ENCODE data around the gene CACNA1H. TPM values are rescaled to one million over a fixed set of nuclear protein-coding genes. Genes with fewer than 3 reads are reported as not detected.

The CACNA1H gene
- total and polyA plus RNA-seq, 2 donors (not counting 3 experiments of a cell fraction or from before 2014, with no cell fraction given) = 0.03 TPM; not detected in 1

DNA sequence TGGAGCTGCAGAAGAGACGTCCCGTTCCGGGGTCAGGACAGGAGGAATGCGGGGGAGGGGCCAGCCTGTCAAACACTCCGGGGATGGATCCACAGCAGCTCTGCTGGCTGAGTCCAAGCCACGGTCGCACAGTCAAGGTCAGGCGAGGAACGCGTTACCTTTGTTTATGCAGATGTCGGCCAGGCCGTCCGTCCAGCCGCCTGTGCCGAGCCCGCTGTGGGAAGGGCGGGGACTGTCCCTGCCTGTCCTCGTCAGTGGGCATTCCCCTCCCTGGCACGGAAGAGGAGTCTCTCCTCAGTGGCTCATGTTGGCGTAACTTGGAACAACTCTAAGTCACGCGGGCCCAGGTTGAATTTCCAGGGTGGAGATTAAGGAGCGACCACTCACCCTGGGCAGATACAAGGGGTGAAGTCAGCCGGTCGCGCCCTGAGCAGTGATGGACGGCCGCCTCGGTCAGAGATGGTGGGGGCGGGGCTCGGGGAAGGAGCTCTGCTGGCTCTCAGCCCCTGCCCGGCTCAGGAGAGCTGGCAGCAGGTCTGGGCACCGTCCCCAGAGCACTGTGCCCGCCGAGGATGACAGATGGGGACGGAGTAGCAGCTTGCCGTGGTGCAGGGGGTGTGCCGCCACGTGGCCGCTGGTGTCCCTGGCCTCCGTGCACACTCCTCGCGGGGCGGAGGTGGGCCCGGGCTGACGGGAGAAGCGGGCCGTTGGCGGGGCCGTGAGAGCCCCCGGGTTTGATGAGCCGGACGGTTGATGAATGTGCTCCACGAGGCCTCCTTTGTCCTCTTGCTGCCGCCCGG lies 7.3 kb downstream of the CACNA1H start:
- Histone ChIP-seq H2AFZ (ENCODE audit: low read depth, low read length) (no peak overlapping the region), H3K27ac (ENCODE audit: insufficient read depth, low read depth, low read length) (no peak overlapping the region), H3K9me1 (replicated peaks; ENCODE audit: control insufficient read depth, extremely low read depth, insufficient read depth, low read length) (no peaks in the 10 kb centered on the region), H3K9ac (replicated peaks; ENCODE audit: extremely low read depth, insufficient read depth, low read length) (no peak overlapping the region), H3K9me3 (replicated peaks; ENCODE audit: control insufficient read depth, insufficient read depth, low read length) (no peaks in the 10 kb centered on the region), H3K4me3 (replicated peaks in 1 of 3; ENCODE audit: insufficient read depth in 1 of 3, low read depth in 1 of 3, low read length in 3 of 3) (no peak overlapping the region), H4K20me1 (replicated peaks; ENCODE audit: control insufficient read depth, extremely low read depth, insufficient read depth, low read length) (no peaks in the 10 kb centered on the region), H3K79me2 (ENCODE audit: control insufficient read depth, insufficient read depth, low read length) (no peaks in the 10 kb centered on the region), H3K36me3 (ENCODE audit: control insufficient read depth in 2 of 2, extremely low read depth in 1 of 2, insufficient read depth in 2 of 2, low read length in 2 of 2) (no peaks in the 10 kb centered on the region), H3K4me2 (ENCODE audit: insufficient read depth, low read length) (no peak overlapping the region), H3K27me3 (ENCODE audit: control insufficient read depth in 2 of 2, insufficient read depth in 2 of 2, low read length in 2 of 2) (peaks cover 0 to 2% of the 10 kb centered on the region in 2 experiments), H3K4me1 (ENCODE audit: control insufficient read depth, extremely low read depth, insufficient read depth, low read length) (no peaks in the 10 kb centered on the region)
- ChIA-PET POLR2A (no interaction called here), CTCF (interaction anchor here (0.5 kb wide), 1 partner anchor 18 kb away, joined by 3 read pairs; no protein-coding TSS in a partner anchor)
- no TSS peak for BruUV-seq (replicated peaks)
- DNase-seq (ENCODE audit: low read depth, low spot score) (no peak), FAIRE-seq (no peak)
- intact Hi-C loops (cut with micrococcal nuclease) = no loop called here
- TF ChIP-seq MYC (IDR thresholded peaks at IDR 0.05; ENCODE audit: low read depth, low read length) (no peak), POLR2AphosphoS5 (IDR thresholded peaks at IDR 0.05; ENCODE audit: insufficient read depth, low read depth, low read length) (no peak), EZH2 (IDR thresholded peaks at IDR 0.05; ENCODE audit: borderline replicate concordance, low read depth, low read length, severe bottlenecking) (no peak), GATA2 (IDR thresholded peaks at IDR 0.05; ENCODE audit: insufficient read depth, insufficient read length, low read depth, low read length) (no peak), JUN (IDR thresholded peaks at IDR 0.05; ENCODE audit: borderline replicate concordance, insufficient read depth, insufficient read length, low read depth) (no peak), POLR2A (IDR thresholded peaks at IDR 0.05; ENCODE audit: low read depth, low read length) (no peak), FOS (IDR thresholded peaks at IDR 0.05; ENCODE audit: borderline replicate concordance, insufficient read depth, low read length) (no peak)
- TF ChIP-seq, protein P1, sequence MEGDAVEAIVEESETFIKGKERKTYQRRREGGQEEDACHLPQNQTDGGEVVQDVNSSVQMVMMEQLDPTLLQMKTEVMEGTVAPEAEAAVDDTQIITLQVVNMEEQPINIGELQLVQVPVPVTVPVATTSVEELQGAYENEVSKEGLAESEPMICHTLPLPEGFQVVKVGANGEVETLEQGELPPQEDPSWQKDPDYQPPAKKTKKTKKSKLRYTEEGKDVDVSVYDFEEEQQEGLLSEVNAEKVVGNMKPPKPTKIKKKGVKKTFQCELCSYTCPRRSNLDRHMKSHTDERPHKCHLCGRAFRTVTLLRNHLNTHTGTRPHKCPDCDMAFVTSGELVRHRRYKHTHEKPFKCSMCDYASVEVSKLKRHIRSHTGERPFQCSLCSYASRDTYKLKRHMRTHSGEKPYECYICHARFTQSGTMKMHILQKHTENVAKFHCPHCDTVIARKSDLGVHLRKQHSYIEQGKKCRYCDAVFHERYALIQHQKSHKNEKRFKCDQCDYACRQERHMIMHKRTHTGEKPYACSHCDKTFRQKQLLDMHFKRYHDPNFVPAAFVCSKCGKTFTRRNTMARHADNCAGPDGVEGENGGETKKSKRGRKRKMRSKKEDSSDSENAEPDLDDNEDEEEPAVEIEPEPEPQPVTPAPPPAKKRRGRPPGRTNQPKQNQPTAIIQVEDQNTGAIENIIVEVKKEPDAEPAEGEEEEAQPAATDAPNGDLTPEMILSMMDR (IDR thresholded peaks at IDR 0.05; ENCODE audit: extremely low read depth in 1 of 2, insufficient read depth in 1 of 2, low read depth in 1 of 2, low read length in 2 of 2) = no peak
- TF ChIP-seq, protein P2, sequence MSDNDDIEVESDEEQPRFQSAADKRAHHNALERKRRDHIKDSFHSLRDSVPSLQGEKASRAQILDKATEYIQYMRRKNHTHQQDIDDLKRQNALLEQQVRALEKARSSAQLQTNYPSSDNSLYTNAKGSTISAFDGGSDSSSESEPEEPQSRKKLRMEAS (IDR thresholded peaks at IDR 0.05; ENCODE audit: insufficient read depth, insufficient read length) = no peak
- dilution Hi-C loops (cut with MboI; ENCODE audit: extremely low pct_ligation_motif_present, low sequenced_read_pairs) = no loop called here

All from endothelial cell of umbilical vein (primary cell).